ENCODE measurements around the gene SV2B. TPM values are rescaled to one million over a fixed set of nuclear protein-coding genes. Genes with fewer than 3 reads are reported as not detected.

SV2B gene
- total RNA-seq, 2 experiments from 2014 or later: not detected

GRCh38 chr15:91151781-91152563 lies 51.9 kb downstream of the SV2B start:
- Mint-ChIP-seq H3K27me3 (peaks cover 88% of the 10 kb centered on the region), H3K4me1 (ENCODE audit: low read depth) (no peaks in the 10 kb centered on the region), H3K9me3 (no peaks in the 10 kb centered on the region), H3K27ac (no peak overlapping the region), H3K36me3 (ENCODE audit: low read depth) (no peaks in the 10 kb centered on the region), H3K4me3 (no peak overlapping the region)
- Histone ChIP-seq H3K27me3 (ENCODE audit: control insufficient read depth in 1 of 2, insufficient read depth in 2 of 2, low read length in 2 of 2) (peaks cover 19 to 42% of the 10 kb centered on the region in 2 experiments), H3K9me3 (ENCODE audit: control insufficient read depth in 1 of 2, insufficient read depth in 1 of 2, low read length in 2 of 2) (no peaks in the 10 kb centered on the region), H3K4me1 (ENCODE audit: insufficient read depth, low read length) (no peaks in the 10 kb centered on the region), H3K36me3 (ENCODE audit: insufficient read depth, low read length) (no peaks in the 10 kb centered on the region), H3K4me3 (ENCODE audit: low read length) (no peak overlapping the region), H3K27ac (ENCODE audit: low read depth in 1 of 2, low read length in 2 of 2) (no peak overlapping the region)
- TF ChIP-seq CTCF (IDR thresholded peaks at IDR 0.05): no peak
- DNase-seq: no peak
- intact Hi-C loops (cut with DNase I, micrococcal nuclease): no loop called here
- ChIA-PET POLR2A (no interaction called here), CTCF (no interaction called here)
- ATAC-seq (ENCODE audit: poor library complexity): no peak

- no peaks in the 10 kb centered on the region for H3K36me3 ChIP-seq (ENCODE audit: insufficient read depth, low read length)
- no peak for TF ChIP-seq CTCF (IDR thresholded peaks at IDR 0.05)
- POLR2A ChIA-PET: no interaction called here
- peaks cover 88% of the 10 kb centered on the region for H3K27me3 Mint-ChIP-seq
- no peak overlapping the region for H3K27ac ChIP-seq (ENCODE audit: low read depth in 1 of 2, low read length in 2 of 2)
- no peak overlapping the region for H3K27ac Mint-ChIP-seq
- H3K9me3 Mint-ChIP-seq: no peaks in the 10 kb centered on the region
- no peak overlapping the region for H3K4me3 ChIP-seq (ENCODE audit: low read length)
- ATAC-seq (ENCODE audit: poor library complexity) (no peak), DNase-seq (no peak)
- CTCF ChIA-PET: no interaction called here
- H3K36me3 Mint-ChIP-seq (ENCODE audit: low read depth): no peaks in the 10 kb centered on the region
- no peaks in the 10 kb centered on the region for H3K9me3 ChIP-seq (ENCODE audit: control insufficient read depth in 1 of 2, insufficient read depth in 1 of 2, low read length in 2 of 2)
- no peaks in the 10 kb centered on the region for H3K4me1 ChIP-seq (ENCODE audit: insufficient read depth, low read length)
- intact Hi-C loops (cut with DNase I, micrococcal nuclease): no loop called here
- H3K27me3 ChIP-seq (ENCODE audit: control insufficient read depth in 1 of 2, insufficient read depth in 2 of 2, low read length in 2 of 2): peaks cover 21 to 44% of the 10 kb centered on the region in 2 experiments
- H3K4me1 Mint-ChIP-seq (ENCODE audit: low read depth): no peaks in the 10 kb centered on the region
- H3K4me3 Mint-ChIP-seq: no peak overlapping the region
Observed at GRCh38 chr15:91152896-91153581, 53.0 kb downstream of the SV2B start.

GRCh38 chr15:91153954-91154353 lies 53.9 kb downstream of the SV2B start:
- no peak for TF ChIP-seq CTCF (IDR thresholded peaks at IDR 0.05)
- CTCF ChIA-PET: no interaction called here
- POLR2A ChIA-PET: no interaction called here
- Mint-ChIP-seq H3K9me3 (no peaks in the 10 kb centered on the region), H3K27ac (no peak overlapping the region), H3K36me3 (ENCODE audit: low read depth) (no peaks in the 10 kb centered on the region), H3K27me3 (peaks cover 88% of the 10 kb centered on the region), H3K4me1 (ENCODE audit: low read depth) (no peaks in the 10 kb centered on the region), H3K4me3 (no peak overlapping the region)
- DNase-seq (no peak), ATAC-seq (ENCODE audit: poor library complexity) (no peak)
- no peak overlapping the region for H3K4me3 ChIP-seq (ENCODE audit: low read length)
- H3K36me3 ChIP-seq (ENCODE audit: insufficient read depth, low read length): no peaks in the 10 kb centered on the region
- H3K27me3 ChIP-seq (ENCODE audit: control insufficient read depth in 1 of 2, insufficient read depth in 2 of 2, low read length in 2 of 2): peaks cover 18 to 43% of the 10 kb centered on the region in 2 experiments
- no peaks in the 10 kb centered on the region for H3K4me1 ChIP-seq (ENCODE audit: insufficient read depth, low read length)
- no peaks in the 10 kb centered on the region for H3K9me3 ChIP-seq (ENCODE audit: control insufficient read depth in 1 of 2, insufficient read depth in 1 of 2, low read length in 2 of 2)
- intact Hi-C loops (cut with DNase I, micrococcal nuclease): no loop called here
- H3K27ac ChIP-seq (ENCODE audit: low read depth in 1 of 2, low read length in 2 of 2): no peak overlapping the region

Measured in CD4-positive, alpha-beta T cell (primary cell).